ENCODE measurements around the gene CLIP1.

- TF ChIP-seq POLR2A (IDR thresholded peaks at IDR 0.05; ENCODE audit: insufficient read depth in 1 of 2, low read depth in 2 of 2, low read length in 2 of 2) (no peak), ZNF253 (CRISPR knock-in tag; IDR thresholded peaks at IDR 0.05; ENCODE audit: borderline replicate concordance) (no peak), KLF12 (CRISPR knock-in tag; IDR thresholded peaks at IDR 0.05; ENCODE audit: borderline replicate concordance) (no peak), CTCF (CRISPR knock-in tag; IDR thresholded peaks at IDR 0.05) (no peak), ZNF576 (CRISPR knock-in tag; IDR thresholded peaks at IDR 0.05) (no peak), ATF7 (IDR thresholded peaks at IDR 0.05) (no peak), ATF7 (CRISPR knock-in tag; IDR thresholded peaks at IDR 0.05) (no peak), ATF6 (CRISPR knock-in tag; conservative IDR thresholded peaks at IDR 0.05) (no peak), RAD21 (CRISPR knock-in tag; IDR thresholded peaks at IDR 0.05) (no peak), ZBTB8A (CRISPR knock-in tag; IDR thresholded peaks at IDR 0.05; ENCODE audit: borderline replicate concordance, low read depth) (no peak), EP300 (IDR thresholded peaks at IDR 0.05; ENCODE audit: low read depth in 2 of 2, low read length in 2 of 2) (no peak), EP300 (CRISPR knock-in tag; IDR thresholded peaks at IDR 0.05; ENCODE audit: borderline replicate concordance) (no peak), MYC (CRISPR knock-in tag; IDR thresholded peaks at IDR 0.05; ENCODE audit: borderline replicate concordance) (no peak)
- TF ChIP-seq, protein P1, sequence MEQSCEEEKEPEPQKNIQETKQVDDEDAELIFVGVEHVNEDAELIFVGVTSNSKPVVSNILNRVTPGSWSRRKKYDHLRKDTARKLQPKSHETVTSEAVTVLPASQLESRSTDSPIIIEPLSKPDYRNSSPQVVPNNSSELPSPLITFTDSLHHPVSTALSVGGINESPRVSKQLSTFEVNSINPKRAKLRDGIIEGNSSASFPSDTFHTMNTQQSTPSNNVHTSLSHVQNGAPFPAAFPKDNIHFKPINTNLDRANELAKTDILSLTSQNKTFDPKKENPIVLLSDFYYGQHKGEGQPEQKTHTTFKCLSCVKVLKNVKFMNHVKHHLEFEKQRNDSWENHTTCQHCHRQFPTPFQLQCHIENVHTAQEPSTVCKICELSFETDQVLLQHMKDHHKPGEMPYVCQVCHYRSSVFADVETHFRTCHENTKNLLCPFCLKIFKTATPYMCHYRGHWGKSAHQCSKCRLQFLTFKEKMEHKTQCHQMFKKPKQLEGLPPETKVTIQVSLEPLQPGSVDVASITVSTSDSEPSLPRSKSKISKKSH (CRISPR knock-in tag; IDR thresholded peaks at IDR 0.05; ENCODE audit: borderline replicate concordance), result no peak
These were observed 41.4 kb downstream of the CLIP1 start for GRCh38 chr12:122381021-122381420.
